IPS-15b (cell line): ENCODE measurements around the gene CNN2.

Experiments
- H3K27me3 ChIP-seq: one replicate; pipeline ENCODE4 v1.6.1; 2013; ENCODE audit warnings: low read length; ENCODE audit not compliant: control insufficient read depth, insufficient read depth
- H3K36me3 ChIP-seq: one replicate; pipeline ENCODE4 v1.6.1; 2013; ENCODE audit warnings: low read length; ENCODE audit not compliant: control insufficient read depth, insufficient read depth
- H3K4me1 ChIP-seq: one replicate; pipeline ENCODE4 v1.6.1; 2013; ENCODE audit warnings: mild to moderate bottlenecking, low read length; ENCODE audit not compliant: control insufficient read depth, insufficient read depth
- H3K4me3 ChIP-seq: one replicate; pipeline ENCODE4 v1.5.1; 2013; ENCODE audit warnings: low read depth, low read length
- H3K9ac ChIP-seq: one replicate; pipeline ENCODE4 v1.6.1; 2013; ENCODE audit warnings: low read depth, mild to moderate bottlenecking, low read length
- H3K9me3 ChIP-seq: one replicate; pipeline ENCODE4 v1.6.1; 2013; ENCODE audit warnings: mild to moderate bottlenecking, low read length; ENCODE audit not compliant: control insufficient read depth, insufficient read depth

Gene CNN2

DNA sequence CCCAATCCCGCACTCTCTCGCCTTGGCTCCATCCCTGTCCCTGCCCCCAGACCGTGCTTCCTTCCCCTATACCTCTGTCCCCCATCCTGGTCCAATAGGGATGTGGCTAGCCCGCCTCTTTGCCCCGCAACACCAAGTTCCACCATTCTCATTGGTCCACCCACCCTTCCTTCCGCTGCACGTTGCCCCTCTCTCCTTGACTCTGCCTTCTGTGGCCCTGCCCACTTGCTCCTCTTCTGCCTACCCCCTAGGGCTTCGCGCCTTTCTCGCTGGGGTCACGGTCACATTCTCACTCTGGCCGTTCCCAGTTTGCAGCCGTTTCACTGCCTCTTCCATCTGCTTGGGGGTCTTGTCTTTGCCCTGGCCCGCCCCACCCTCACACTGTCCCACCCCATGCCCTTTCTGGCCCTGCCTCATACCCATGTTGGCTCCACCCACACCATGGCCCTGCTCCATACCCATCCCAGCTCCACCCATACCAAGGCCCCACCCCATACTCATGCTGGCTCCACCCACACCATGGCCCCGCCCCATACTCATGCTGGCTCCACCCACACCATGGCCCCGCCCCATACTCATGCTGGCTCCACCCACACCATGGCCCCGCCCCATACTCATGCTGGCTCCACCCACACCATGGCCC, 36.1 kb downstream of the CNN2 start:
- H3K27me3 ChIP-seq = peaks cover 3% of the 10 kb centered on the region
- H3K9me3 ChIP-seq = no peaks in the 10 kb centered on the region
- H3K9ac ChIP-seq = peak overlapping the region; percentile 47
- peaks cover 8% of the 10 kb centered on the region for H3K36me3 ChIP-seq
- H3K4me1 ChIP-seq = peaks cover 8% of the 10 kb centered on the region
- H3K4me3 ChIP-seq = peak overlapping the region; percentile 37

GRCh38 chr19:1063030-1063908, 36.9 kb downstream of the CNN2 start:
- Histone ChIP-seq H3K9ac (no peak overlapping the region), H3K9me3 (no peaks in the 10 kb centered on the region), H3K4me1 (peaks cover 8% of the 10 kb centered on the region), H3K27me3 (peaks cover 3% of the 10 kb centered on the region), H3K36me3 (peaks cover 8% of the 10 kb centered on the region), H3K4me3 (peak overlapping the region; percentile 52)

GRCh38 chr19:1063909-1064660, 37.7 kb downstream of the CNN2 start:
- H3K4me1 ChIP-seq = peaks cover 8% of the 10 kb centered on the region
- H3K4me3 ChIP-seq = peak overlapping the region; percentile 52
- H3K27me3 ChIP-seq = peaks cover 3% of the 10 kb centered on the region
- peaks cover 4% of the 10 kb centered on the region for H3K36me3 ChIP-seq
- no peaks in the 10 kb centered on the region for H3K9me3 ChIP-seq
- no peak overlapping the region for H3K9ac ChIP-seq

GRCh38 chr19:1064661-1065605, 38.5 kb downstream of the CNN2 start:
- Histone ChIP-seq H3K4me3 (peak overlapping the region; percentile 52), H3K27me3 (peaks cover 3% of the 10 kb centered on the region), H3K9me3 (no peaks in the 10 kb centered on the region), H3K4me1 (peaks cover 8% of the 10 kb centered on the region), H3K9ac (peak overlapping the region; percentile 24), H3K36me3 (peaks cover 4% of the 10 kb centered on the region)

GRCh38 chr19:1065606-1066109, 39.2 kb downstream of the CNN2 start:
- H3K4me3 ChIP-seq = peak overlapping the region; percentile 52
- peaks cover 8% of the 10 kb centered on the region for H3K4me1 ChIP-seq
- peaks cover 4% of the 10 kb centered on the region for H3K36me3 ChIP-seq
- H3K27me3 ChIP-seq = peaks cover 3% of the 10 kb centered on the region
- H3K9ac ChIP-seq = no peak overlapping the region
- H3K9me3 ChIP-seq = no peaks in the 10 kb centered on the region

- H3K27me3 ChIP-seq = peaks cover 3% of the 10 kb centered on the region
- no peaks in the 10 kb centered on the region for H3K9me3 ChIP-seq
- no peak overlapping the region for H3K9ac ChIP-seq
These were observed 39.9 kb downstream of the CNN2 start for GRCh38 chr19:1066251-1066747.

GRCh38 chr19:1066748-1067340, 40.4 kb downstream of the CNN2 start, which contains the start of gene ARHGAP45:
ARHGAP45 (plus strand) TSS chr19:1067167; CDS start chr19:1067406, 239 bp downstream.
- Histone ChIP-seq H3K9me3 (no peaks in the 10 kb centered on the region), H3K4me1 (peaks cover 8% of the 10 kb centered on the region), H3K27me3 (peaks cover 3% of the 10 kb centered on the region), H3K4me3 (peak within 1 kb of the TSS; percentile 48), H3K36me3 (peaks cover 3% of the 10 kb centered on the region), H3K9ac (no peak within 1 kb of the TSS)

More at GRCh38 chr19:1066251-1066747, 39.9 kb downstream of the CNN2 start:
- Histone ChIP-seq H3K36me3 (peaks cover 4% of the 10 kb centered on the region), H3K4me1 (peaks cover 8% of the 10 kb centered on the region), H3K4me3 (peak overlapping the region; percentile 48)

DNA sequence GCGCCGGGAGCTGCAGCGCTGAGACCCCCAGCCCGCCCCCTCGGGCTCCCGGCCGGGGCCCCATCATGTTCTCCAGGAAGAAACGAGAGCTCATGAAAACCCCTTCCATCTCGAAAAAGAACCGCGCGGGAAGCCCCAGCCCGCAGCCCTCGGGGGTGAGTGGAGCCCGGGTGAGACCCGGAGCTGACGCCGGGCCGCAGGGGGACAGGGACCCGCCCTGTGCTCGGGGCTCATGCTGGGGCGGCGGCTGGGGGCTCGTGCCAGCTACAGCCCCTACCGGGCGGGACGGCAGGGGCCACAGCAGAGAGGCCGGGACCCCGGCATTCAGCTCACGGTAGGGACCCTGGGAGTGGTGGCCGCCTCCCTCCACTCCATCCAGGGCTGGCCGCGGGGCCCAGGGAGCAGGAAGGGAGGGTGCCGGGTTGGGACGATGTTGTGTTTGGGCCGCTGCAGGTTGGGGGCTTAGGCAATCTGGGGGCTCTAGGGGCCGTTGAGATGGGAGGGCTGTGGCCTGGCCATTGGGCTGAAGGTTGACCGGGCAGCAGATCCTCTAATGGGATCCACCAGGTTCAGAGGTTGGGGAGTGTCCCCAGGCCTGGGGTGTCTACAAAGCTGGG, 41.0 kb downstream of the CNN2 start:
- peaks cover 3% of the 10 kb centered on the region for H3K27me3 ChIP-seq
- H3K9ac ChIP-seq = no peak overlapping the region
- H3K36me3 ChIP-seq = no peaks in the 10 kb centered on the region
- peak overlapping the region; percentile 35 for H3K4me3 ChIP-seq
- H3K4me1 ChIP-seq = peaks cover 8% of the 10 kb centered on the region
- H3K9me3 ChIP-seq = no peaks in the 10 kb centered on the region

DNA sequence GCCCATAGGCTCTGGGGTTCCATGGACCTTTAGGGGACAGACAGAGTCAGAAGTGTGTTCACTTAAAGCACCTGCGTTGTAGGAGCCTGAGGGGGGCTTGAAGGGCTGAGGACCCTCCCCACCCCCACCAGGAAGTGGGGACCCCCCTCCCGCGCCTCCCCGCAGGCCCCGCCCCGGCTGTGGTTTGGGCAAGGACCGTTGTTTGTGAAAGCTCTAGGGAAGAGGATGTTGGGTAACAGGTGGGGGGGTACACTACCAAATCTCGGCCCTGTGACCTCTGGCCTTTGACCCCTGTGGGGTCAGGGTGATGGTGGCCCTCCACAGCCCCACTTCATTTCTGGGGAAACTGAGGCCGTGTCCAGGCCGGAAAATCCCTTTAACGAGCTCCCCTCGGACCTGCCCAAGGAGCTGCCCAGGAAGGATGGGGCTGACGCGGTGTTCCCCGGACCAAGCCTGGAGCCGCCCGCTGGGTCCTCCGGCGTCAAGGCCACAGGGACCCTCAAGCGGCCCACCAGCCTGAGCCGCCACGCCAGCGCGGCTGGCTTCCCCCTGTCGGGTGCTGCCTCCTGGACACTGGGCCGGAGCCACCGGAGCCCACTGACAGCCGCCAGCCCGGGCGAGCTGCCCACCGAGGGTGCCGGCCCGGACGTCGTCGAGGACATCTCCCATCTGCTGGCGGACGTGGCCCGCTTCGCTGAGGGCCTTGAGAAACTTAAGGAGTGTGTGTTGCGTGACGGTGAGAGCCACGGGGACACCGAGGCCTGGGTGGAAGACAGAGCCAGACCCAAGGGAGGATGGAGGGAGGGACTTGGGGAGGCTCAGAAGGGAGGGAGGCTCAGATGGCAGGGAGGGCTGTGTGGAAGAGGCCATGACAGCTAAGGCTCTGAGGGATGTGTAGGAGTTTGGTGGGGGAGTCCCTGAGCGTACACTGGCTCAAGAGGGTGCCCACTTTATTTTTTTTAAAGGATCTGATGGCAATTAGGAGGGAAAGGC, 41.9 kb downstream of the CNN2 start:
- H3K9me3 ChIP-seq = no peaks in the 10 kb centered on the region
- peaks cover 8% of the 10 kb centered on the region for H3K4me1 ChIP-seq
- H3K36me3 ChIP-seq = peaks cover 2% of the 10 kb centered on the region
- peaks cover 3% of the 10 kb centered on the region for H3K27me3 ChIP-seq
- H3K9ac ChIP-seq = no peak overlapping the region
- peak overlapping the region; percentile 35 for H3K4me3 ChIP-seq
